ENCODE results near the gene DLG1. TPM values are rescaled to one million over a fixed set of nuclear protein-coding genes. Genes with fewer than 3 reads are reported as not detected.
"Not testable (repeated sequence)": the region's sequence is repeated elsewhere in the genome, so short reads cannot be mapped to it uniquely, and the experiment has no call there.

The DLG1 gene
- total RNA-seq, 4 donors from 2014 or later: 103 to 150 (median 122) TPM

DNA sequence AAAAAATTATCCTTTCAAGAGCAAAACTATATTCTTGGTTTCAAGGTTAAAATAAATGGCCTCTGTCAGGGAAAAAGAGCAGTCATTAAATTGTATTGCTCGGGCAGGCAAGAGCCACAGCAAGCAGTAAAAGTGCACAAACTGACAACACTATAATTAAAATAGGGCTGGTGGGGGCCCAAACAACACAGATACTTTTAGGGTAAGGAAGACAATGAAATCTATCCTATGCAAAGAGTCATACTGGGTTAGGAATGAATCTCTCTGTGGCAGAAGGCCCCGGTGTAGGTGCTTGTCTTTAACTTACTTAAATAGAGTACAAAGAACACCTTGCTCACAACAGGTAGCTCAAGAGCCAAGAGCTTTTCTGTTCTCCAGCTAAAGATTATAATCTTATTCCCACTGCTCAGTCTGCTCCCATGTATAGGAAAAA, 94.7 kb downstream of the DLG1 start:
- no peak overlapping the region for H3K4me3 ChIP-seq
- intact Hi-C loops (cut with DNase I): no loop called here
- H3K4me1 ChIP-seq: peaks cover 0 to 42% (median 2%) of the 10 kb centered on the region in 3 donors
- H3K9me3 ChIP-seq: no peaks in the 10 kb centered on the region
- H3K27me3 ChIP-seq: no peaks in the 10 kb centered on the region
- H3K36me3 ChIP-seq: no peaks in the 10 kb centered on the region
- TF ChIP-seq, protein P1, sequence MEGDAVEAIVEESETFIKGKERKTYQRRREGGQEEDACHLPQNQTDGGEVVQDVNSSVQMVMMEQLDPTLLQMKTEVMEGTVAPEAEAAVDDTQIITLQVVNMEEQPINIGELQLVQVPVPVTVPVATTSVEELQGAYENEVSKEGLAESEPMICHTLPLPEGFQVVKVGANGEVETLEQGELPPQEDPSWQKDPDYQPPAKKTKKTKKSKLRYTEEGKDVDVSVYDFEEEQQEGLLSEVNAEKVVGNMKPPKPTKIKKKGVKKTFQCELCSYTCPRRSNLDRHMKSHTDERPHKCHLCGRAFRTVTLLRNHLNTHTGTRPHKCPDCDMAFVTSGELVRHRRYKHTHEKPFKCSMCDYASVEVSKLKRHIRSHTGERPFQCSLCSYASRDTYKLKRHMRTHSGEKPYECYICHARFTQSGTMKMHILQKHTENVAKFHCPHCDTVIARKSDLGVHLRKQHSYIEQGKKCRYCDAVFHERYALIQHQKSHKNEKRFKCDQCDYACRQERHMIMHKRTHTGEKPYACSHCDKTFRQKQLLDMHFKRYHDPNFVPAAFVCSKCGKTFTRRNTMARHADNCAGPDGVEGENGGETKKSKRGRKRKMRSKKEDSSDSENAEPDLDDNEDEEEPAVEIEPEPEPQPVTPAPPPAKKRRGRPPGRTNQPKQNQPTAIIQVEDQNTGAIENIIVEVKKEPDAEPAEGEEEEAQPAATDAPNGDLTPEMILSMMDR (IDR thresholded peaks at IDR 0.05): no peak
- TF ChIP-seq POLR2A (IDR thresholded peaks at IDR 0.05): no peak
- WGBS, 2 donors: 82 to 87% methylated on average over 2 of the region's 2 CpGs
- DNase-seq: no peak
- no peak overlapping the region for H3K27ac ChIP-seq

DNA sequence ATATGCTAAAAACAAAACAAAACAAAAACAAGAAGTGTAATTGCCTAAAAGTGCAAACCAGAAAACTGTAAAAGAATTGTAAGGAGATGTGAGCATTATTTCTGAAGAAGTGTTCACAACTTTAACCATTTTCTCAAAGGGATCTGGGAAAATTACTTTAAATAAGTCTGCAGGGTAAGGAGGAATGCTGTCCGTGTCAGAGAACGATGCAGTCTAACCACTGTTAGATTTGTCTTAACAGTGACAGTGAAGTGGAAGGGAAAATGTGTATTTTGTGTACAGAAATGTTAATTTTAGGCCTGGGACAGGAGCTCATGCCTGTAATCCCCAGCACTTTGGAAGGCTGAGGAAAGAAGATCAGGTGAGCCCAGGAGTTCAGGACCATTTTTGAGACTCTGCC, 95.7 kb downstream of the DLG1 start:
- peaks cover 0 to 42% (median 2%) of the 10 kb centered on the region in 3 donors for H3K4me1 ChIP-seq
- no peak overlapping the region for H3K27ac ChIP-seq
- intact Hi-C loops (cut with DNase I): no loop called here
- DNase-seq: no peak
- H3K27me3 ChIP-seq: no peaks in the 10 kb centered on the region
- no peaks in the 10 kb centered on the region for H3K9me3 ChIP-seq
- WGBS, 2 donors: 80 to 85% methylated on average over 2 of the region's 2 CpGs
- H3K36me3 ChIP-seq: no peaks in the 10 kb centered on the region
- TF ChIP-seq, protein P1 (IDR thresholded peaks at IDR 0.05): no peak
- TF ChIP-seq POLR2A (IDR thresholded peaks at IDR 0.05): no peak
- no peak overlapping the region for H3K4me3 ChIP-seq

DNA sequence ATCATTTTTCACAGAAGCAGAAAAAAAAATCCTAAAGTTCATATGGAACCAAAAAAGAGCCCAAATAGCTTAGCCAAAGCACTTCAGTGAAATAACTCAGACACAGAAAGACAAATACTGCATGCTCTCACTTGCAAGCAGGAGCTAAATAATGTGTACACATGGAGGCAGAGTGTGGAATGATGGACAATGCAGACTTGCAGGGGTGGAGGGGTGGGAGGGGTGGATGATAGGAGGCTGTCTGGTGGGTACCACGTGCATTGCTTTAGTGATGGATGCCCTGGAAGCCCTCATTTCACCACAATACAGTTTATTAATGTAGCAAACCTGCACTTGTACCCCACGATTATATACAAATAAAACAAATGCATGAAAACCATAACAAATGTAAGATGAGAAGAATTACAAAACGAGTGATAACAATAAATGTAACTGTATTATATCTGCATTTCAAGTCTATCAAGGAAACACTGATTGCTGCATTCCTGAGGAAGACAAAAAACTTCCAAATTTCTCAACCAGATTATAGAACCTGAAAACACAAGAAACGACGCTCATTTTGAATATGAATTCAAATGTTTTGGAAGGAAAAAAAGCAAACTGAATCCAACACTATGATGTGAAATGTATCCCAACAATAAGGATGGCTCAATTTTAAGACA, 96.5 kb downstream of the DLG1 start:
- Histone ChIP-seq H3K9me3 (no peaks in the 10 kb centered on the region), H3K36me3 (no peaks in the 10 kb centered on the region), H3K4me3 (no peak overlapping the region), H3K4me1 (peaks cover 0 to 42% (median 2%) of the 10 kb centered on the region in 3 donors), H3K27me3 (no peaks in the 10 kb centered on the region), H3K27ac (no peak overlapping the region)
- DNase-seq: no peak
- WGBS, 2 donors: 55 to 64% methylated on average over 5 of the region's 5 CpGs
- TF ChIP-seq, protein P1 (IDR thresholded peaks at IDR 0.05): no peak
- no peak for TF ChIP-seq POLR2A (IDR thresholded peaks at IDR 0.05)
- intact Hi-C loops (cut with DNase I): no loop called here

DNA sequence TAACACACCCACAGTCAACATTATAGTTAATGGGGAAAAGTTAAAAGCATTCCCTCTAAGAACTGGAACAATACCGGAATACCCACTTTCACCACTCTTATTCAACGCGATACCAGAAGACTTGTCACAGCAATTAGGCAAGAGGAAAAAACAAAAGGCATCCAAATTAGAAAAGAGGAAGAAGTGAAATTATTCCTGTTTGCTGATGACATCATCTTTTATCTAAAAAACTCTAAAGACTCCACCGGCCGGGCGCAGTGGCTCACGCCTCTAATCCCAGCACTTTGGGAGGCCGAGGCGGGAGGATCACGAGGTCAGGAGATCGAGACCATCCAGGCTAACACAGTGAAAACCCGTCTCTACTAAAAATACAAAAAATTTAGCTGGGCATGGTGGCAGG, 97.6 kb downstream of the DLG1 start:
- DNase-seq; H3K27me3 ChIP-seq; H3K4me3 ChIP-seq; H3K9me3 ChIP-seq; intact Hi-C loops (cut with DNase I); H3K36me3 ChIP-seq; H3K27ac ChIP-seq: not testable (repeated sequence)
- peaks cover 0 to 42% (median 2%) of the 10 kb centered on the region in 3 donors for H3K4me1 ChIP-seq
- 87 to 91% methylated on average over 11 to 12 of the region's 12 CpGs for WGBS, 2 donors

DNA sequence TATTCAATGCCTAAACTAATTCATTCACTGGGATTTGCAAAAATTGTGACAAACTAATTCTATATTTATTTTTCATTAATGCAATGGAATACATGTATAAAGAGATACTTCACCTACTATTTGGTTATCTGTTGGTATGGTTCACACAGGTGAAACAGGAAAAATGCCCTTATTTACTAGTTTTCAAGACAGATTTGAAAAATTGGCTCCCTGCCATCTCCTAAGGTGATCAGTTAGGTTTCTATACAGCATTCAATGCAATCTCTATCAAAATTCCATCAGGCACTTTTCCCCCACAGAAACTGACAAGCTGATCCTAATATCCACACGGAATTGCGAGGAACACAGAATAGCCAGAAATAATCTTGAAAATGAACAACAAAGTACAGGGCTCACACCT, 101.1 kb downstream of the DLG1 start:
- WGBS, 2 donors: 89 to 100% methylated on average over 2 of the region's 2 CpGs
- intact Hi-C loops (cut with DNase I): loop anchor here (10.0 kb wide), 1 partner anchor 193 kb away; no protein-coding TSS in a partner anchor
- peaks cover 0 to 12% (median 0%) of the 10 kb centered on the region in 3 donors for H3K4me1 ChIP-seq
- H3K27me3 ChIP-seq: no peaks in the 10 kb centered on the region
- H3K36me3 ChIP-seq: peaks cover 0 to 14% (median 0%) of the 10 kb centered on the region in 3 donors
- no peak for DNase-seq
- no peak overlapping the region for H3K4me3 ChIP-seq
- no peak for TF ChIP-seq POLR2A (IDR thresholded peaks at IDR 0.05)
- TF ChIP-seq, protein P1 (IDR thresholded peaks at IDR 0.05): no peak
- no peaks in the 10 kb centered on the region for H3K9me3 ChIP-seq
- H3K27ac ChIP-seq: no peak overlapping the region
